H54 (cell line): Measurements from ENCODE around the gene ABCB4.

ENCODE experiments used
- DNase-seq: peaks from one replicate; pipeline ENCODE4 v3.0.0; 2011; ENCODE audit warnings: low spot score, mixed read lengths; ENCODE audit not compliant: insufficient read length
- FAIRE-seq: peaks from 3 replicates; lab custom pipeline; 2011; peaks lifted over from hg19 to GRCh38; lab: Jason Lieb, UNC
- POLR2A ChIP-seq: IDR thresholded peaks from 2 replicates; pipeline ENCODE4 v1.6.1; 2011; ENCODE audit warnings: low read depth, mild to moderate bottlenecking, low read length

The ABCB4 gene

DNA sequence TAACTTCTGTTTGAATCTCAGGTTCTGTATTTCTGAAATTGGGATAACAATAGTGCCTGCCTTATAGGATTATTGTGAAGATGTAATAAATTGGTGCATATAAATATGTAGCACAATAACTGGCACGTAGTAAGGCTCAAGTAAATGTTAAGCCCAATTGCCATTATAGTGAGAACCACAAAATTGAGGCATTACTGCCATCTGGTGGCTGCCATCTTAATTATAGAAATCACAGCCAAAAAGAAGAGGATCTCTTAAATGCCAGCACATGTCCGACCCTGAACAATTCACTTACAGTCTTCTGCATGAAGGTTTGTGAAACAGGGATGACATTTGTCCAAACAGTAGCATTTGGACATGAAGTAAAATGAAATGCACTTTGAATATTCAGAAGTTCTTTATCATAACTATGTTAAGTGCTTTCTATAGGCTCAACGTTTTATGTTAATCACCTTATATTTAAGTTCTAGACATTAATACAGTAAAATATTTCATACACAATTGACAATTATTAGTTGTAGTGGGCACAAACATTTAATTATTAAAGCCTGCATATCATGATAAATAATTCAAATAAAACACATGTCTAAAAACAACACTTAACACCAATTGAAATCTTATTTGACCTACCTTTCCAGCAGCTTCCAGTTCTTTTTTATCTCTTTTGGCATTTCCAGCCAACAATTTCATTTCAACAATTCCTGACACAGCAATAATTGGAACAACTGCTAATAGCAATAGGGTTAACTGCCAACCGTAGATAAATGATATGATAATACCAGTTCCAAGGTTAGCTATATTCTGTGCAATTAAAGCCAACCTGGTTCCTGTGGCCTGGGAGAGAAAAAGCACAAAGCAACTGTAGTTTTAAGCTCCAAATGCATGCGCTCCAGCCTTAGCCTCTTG lies 58.5 kb downstream of the ABCB4 start:
- DNase-seq (no peak), FAIRE-seq (peak; percentile 87)
- no peak for TF ChIP-seq POLR2A

- TF ChIP-seq POLR2A: no peak
- no peak for FAIRE-seq
Observed at GRCh38 chr7:87414794-87415188, 60.7 kb downstream of the ABCB4 start.

DNA sequence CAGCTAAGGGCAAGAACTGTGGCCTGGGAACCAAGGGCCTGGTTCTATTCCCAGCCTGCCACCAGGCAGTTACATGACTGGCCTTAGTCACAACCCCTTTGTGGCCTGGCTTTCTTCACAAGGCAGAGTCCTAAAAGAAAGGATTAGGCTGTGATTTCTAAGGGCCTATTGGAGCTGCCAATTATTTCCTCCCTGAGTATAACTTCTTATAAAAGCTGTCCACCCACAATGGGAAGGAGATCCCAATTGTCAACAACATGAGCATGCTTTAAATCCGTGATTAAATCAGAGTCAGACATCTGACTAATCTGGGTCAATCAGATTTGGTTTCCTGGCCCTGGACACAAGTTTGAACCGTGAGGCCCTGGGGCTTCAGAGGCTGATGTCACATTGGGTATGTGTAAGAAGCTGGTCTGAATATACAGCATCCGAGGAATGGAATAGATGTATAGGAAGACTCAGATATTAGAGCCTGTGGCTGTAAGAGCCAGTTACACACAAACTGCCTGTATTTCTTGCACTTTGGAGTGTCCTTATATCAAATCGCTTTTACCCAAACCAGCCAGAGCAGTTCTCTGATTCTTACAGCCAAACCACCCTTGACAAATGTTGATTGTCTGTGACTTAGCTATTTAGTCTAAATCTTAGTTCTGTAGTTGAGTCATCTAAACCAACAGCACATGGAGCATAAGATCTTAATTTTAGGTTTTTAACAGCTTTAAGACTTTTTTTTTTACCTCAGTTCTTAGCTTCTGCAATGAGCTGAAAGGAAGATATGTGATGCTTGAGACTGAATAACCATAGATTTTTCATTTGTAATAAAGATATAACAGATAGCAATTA lies 61.3 kb downstream of the ABCB4 start:
- FAIRE-seq (no peak), DNase-seq (peak; percentile 2)
- TF ChIP-seq POLR2A: no peak

More at GRCh38 chr7:87414794-87415188, 60.7 kb downstream of the ABCB4 start:
- no peak for DNase-seq

DNA sequence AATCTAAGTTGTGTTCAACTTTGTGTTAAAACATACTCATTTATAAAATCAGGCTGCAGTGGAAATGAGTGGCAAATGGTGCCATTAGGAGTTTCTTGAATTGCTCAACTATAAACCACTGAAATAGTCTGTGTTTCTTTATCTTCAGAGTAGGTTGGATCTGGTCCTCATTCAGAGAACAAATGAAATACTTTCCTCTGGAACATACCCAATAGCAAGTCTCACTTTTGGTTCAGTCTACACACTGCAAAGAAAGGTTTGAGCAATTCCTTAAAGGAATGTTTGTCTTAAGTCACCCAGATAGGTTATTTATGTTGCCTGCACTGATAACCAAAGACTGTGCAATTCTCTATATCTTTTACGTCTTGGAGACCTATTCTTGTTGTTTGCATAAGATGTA lies 62.5 kb downstream of the ABCB4 start:
- no peak for TF ChIP-seq POLR2A
- DNase-seq (no peak), FAIRE-seq (no peak)

- DNase-seq: no peak
- FAIRE-seq: no peak
- no peak for TF ChIP-seq POLR2A
Observed at GRCh38 chr7:87411186-87411585, 64.3 kb downstream of the ABCB4 start.

DNA sequence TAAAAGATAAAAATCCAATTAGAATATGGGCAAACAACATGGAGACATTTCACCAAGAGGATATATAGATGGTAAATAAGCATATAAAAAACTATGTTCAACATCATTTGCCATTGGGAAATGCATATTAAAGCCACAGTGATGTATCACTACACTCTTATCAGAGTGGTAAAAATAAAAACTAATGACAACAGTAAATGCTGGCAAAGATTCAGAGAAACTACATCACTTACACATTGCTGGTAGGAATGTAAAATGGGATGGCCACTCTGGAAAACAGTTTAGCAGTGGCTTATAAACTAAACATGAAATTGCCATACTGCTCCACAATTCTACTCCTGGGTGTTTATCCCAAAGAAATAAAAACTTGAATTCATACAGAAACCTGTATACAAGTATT lies 70.8 kb downstream of the ABCB4 start:
- TF ChIP-seq POLR2A: no peak
- no peak for FAIRE-seq
- no peak for DNase-seq

DNA sequence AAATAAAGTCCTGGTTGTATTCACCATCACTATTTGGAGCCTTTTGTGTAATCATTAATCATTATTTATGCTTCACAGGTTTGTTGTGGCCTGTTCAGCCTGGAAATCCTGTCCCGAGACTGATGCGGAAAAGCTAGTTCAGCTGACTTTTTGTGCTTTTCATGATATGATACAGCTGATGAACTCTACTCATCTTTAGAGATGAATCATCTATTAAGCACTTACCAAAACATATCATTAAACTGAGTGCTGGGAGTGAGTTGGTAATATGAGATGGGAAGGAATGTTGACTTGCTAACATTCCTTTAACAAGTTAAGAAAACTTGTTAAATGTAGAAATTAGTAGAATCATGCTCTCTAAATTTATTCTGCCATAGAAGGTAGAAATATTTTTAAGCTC lies 77.0 kb downstream of the ABCB4 start:
- TF ChIP-seq POLR2A: no peak
- peak; percentile 20 for FAIRE-seq
- DNase-seq: peak; percentile 2

DNA sequence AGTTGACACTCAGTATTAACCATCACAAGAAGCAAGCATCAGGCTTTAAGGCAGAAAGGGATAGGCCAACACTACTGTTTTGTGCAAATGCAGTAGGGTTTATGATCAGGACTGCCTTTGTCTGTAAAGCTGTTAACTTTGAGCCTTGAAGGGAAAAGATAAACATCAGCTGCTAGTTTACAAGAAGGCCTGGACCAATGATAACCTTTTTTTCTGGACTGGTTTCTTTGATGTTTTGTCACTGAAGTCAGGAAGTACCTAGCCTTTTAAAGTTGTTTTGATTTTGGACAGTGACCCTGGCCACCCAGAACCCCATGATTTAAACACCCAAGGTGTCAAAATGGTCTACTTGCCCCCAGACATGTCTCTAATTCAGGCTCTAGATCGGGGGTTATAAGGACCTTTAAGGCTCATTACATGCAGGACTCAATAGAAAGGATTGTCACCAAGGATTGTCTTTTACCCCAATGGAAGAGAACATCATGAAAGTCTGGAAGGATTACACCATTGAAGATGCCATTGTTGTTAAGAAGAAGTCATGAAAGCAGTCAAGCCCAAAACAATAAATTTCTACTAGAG lies 79.9 kb downstream of the ABCB4 start:
- TF ChIP-seq POLR2A: no peak
- FAIRE-seq (no peak), DNase-seq (no peak)

DNA sequence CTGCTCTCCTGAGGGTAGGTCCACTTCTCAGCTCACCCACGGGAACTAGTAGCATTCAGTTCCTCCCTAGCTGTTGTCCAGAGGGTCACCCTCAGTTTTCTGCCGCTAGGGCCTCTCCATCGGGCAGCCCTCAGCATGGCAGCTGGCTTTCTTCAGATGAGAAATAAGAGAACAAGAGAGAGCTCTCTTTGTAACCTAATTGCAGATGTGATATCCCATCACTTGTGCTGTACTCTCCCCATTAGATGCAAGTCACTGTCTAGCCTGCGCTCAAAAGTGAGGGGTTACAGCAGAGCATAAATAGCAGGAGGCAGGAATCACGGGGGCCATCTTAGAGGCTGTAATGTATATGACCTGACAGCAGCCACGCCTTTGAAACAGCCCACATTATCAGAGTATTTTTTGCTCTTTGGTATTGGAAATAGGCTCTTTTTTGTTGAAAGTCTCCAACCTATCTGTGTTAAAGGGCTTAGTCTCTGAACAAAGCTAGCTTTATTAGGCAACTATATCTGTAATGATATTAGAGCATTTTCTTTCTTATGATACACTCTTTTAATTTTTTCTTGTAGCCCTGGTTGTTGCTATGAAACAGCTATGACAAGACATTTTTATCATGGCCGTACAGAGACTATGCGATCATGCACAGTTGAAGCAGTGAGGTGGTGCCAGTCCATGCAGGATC lies 84.3 kb downstream of the ABCB4 start:
- no peak for TF ChIP-seq POLR2A
- DNase-seq: no peak
- no peak for FAIRE-seq

- no peak for TF ChIP-seq POLR2A
- DNase-seq: no peak
- no peak for FAIRE-seq
Observed at GRCh38 chr7:87380905-87381304, 94.6 kb downstream of the ABCB4 start.

- DNase-seq: no peak
- FAIRE-seq: no peak
- TF ChIP-seq POLR2A: no peak
Observed at GRCh38 chr7:87375662-87376435, 99.6 kb downstream of the ABCB4 start.

DNA sequence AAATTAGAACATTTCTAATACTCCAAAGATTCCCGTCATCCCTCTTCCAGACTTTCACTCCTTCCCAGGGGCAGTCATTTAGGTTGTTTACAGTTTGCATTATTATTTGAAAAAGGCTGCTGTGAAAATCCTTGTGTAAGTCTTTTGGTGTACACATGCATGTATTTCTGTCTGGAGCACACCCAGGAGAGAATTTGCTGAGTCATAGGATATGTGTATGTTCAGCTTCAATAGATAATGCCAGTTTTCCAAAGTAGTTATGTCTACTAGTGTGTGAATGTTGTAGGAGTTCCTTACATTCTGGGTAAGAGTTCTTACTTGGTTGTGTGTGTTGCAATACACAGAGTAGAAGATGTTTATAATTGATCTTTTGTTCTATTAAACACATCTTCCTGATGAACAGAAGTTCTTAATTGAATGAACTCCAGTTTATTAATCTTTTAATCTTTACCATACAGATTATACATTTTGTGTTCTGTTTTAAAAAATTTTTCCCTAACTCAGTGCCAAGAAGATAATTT lies 104.8 kb downstream of the ABCB4 start:
- FAIRE-seq (peak; percentile 30), DNase-seq (no peak)
- TF ChIP-seq POLR2A: no peak
